ENCODE data around the gene FIZ1. TPM values are rescaled to one million over a fixed set of nuclear protein-coding genes. Genes with fewer than 3 reads are reported as not detected.

Gene FIZ1
- total RNA-seq, 8 experiments from 2014 or later, result 5.0 to 11.6 (median 8.3) TPM

DNA sequence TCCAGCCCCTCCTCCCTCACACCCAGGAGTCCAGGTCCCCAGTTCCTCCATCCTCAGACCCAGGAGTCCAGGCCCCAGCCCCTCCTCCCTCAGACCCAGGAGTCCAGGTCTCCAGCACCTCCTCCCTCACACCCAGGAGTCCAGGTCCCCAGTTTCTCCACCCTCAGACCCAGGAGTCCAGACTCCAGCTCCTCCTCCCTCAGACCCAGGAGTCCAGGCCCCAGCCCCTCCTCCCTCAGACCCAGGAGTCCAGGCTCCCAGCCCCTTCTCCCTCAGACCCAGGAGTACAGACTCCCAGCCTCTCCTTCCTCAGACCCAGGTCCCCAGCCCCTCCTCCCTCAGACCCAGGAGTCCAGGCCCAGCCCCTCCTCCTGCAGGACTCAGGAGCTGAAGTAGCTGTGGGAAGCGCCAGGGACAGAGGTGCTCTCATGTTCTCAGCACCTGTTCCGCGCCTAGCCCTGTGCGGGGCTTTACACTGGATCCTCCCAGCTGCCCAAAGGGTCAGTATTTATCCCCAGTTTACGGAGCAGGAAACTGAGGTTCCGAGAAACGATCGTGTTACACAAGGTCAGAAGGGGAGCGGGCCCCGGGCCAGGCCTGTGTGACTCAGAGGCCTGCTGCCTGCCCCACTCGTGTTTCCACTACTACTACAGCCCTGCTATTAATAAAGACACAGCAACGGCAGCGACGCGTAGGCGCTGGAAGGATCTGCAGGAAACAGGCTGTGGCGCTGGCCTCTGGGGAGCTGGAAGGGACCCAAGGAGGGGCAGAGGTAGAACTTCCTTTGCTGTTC is 52.3 kb downstream of the FIZ1 start:
- H3K4me3 ChIP-seq, result no peak overlapping the region
- peaks cover 13 to 27% of the 10 kb centered on the region in 2 donors for H3K4me1 ChIP-seq (replicated peaks in 1 of 2)
- no peak overlapping the region for H3K27ac ChIP-seq
- in situ Hi-C loops (cut with MboI; ENCODE audit: low pct_unique_long_range_greater_than_20kb in 2 of 9, low sequenced_read_pairs in 9 of 9, unreplicated experiment in 9 of 9), result no loop called here
- peak in 3 of 8 experiments; percentile 9 to 47 (median 47) for ATAC-seq (replicated peaks in 6 of 8)
- WGBS, 10 experiments, result 25 to 83% (median 68%) methylated on average over 1 to 11 of the region's 17 CpGs; no CpG with 5 or more reads in 4 of the 10 experiments

DNA sequence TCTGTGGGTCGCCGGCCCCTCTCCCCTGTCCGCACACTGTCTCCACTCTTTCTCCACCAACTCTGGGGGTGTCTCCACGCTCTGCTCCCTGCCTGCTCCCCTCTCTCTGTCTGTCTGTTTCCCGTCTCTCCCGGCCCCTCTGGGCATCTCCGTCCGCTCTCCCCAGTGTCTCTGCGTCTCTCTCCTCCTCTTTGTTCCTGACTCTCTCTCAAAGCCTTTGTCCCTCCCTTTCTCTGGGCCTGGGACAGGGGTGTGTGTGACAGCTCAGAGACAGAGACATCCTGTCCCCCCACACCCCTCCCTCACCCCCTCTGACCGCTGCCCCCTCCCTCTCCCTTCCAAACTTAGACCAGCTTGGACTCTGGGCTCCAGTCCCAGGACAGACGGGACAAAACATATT is 53.3 kb downstream of the FIZ1 start:
- H3K4me3 ChIP-seq, result no peak overlapping the region
- H3K4me1 ChIP-seq (replicated peaks in 1 of 2), result peaks cover 13 to 27% of the 10 kb centered on the region in 2 donors
- no peak overlapping the region for H3K27ac ChIP-seq
- peak in 4 of 8 experiments; percentile 39 to 51 (median 44) for ATAC-seq (replicated peaks in 6 of 8)
- in situ Hi-C loops (cut with MboI; ENCODE audit: low pct_unique_long_range_greater_than_20kb in 2 of 9, low sequenced_read_pairs in 9 of 9, unreplicated experiment in 9 of 9), result no loop called here
- 100% methylated on average over 2 of the region's 11 CpGs; no CpG with 5 or more reads in 9 of the 10 experiments for WGBS, 10 experiments

DNA sequence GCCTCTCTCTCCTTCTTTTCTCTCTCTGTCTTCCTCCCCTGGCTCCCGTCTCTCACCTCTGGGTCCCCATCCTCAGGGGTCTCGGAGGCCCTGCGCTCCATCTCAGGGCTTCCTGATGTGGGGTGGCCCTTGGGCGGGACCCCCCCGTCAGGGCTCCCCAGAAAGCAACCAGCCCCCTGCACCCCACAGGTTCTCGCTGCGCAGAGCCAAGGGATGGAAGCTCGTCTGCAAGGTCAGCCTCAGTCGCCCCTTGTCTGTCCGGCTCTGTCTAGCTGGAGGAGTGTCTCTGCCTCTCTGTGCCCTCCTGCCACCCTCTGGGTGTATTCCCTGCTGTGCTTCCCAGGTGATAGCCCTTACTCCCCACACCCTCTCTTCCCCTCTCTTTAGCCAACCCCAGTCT is 53.9 kb downstream of the FIZ1 start, which contains the start of gene SBK3:
Gene SBK3 (minus strand): TSS at position 101 of the 400 bp plus-strand sequence. CDS start 0 bp downstream, at position 101.
- ATAC-seq (replicated peaks in 6 of 8), result no peak
- H3K4me1 ChIP-seq (replicated peaks in 1 of 2), result peaks cover 13 to 27% of the 10 kb centered on the region in 2 donors
- peak within 1 kb of the TSS in 1 of 2 donors; percentile 24 for H3K27ac ChIP-seq
- H3K4me3 ChIP-seq, result no peak within 1 kb of the TSS
- WGBS, 10 experiments, result 53 to 100% (median 88%) methylated on average over 1 to 6 of the region's 10 CpGs; no CpG with 5 or more reads in 7 of the 10 experiments
- in situ Hi-C loops (cut with MboI; ENCODE audit: low pct_unique_long_range_greater_than_20kb in 2 of 9, low sequenced_read_pairs in 9 of 9, unreplicated experiment in 9 of 9), result no loop called here

DNA sequence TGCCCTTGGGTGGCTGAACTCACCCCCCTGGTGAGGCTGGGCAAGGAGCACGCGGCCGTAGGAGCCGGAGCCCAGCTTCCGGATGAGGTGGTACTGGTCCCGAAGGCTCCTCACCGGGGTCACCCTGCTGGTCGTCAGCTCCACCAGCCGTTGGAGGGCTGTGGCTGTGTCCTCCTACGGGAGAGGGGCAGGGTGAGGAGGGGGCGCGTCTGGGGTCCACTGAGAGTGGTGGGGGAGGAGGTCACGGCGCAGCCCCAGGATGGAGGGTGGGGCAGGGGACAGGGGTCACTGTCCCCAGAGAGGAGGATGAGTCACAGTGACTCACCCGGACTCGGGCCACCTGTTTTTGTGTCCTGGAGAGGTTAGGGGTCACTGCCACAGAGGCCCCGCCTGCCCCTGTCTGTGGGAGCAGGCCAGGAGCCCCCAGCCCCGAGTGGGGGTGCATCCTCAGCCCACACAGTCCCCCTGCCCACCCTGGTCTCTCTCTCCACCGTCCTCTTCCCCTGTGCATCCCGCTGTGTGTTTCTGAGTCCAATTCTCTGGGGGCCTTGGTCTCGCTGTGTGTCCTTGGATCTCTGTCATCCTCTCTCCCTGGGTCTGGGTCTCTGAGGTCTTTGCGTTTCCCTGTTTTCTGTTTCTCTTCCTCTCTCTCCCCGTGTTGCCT is 54.4 kb downstream of the FIZ1 start:
- peaks cover 9 to 23% of the 10 kb centered on the region in 2 donors for H3K4me1 ChIP-seq (replicated peaks in 1 of 2)
- peak overlapping the region in 1 of 2 donors; percentile 24 for H3K27ac ChIP-seq
- WGBS, 10 experiments, result 40% methylated on average over 1 of the region's 23 CpGs; no CpG with 5 or more reads in 9 of the 10 experiments
- peak in 3 of 8 experiments; percentile 15 to 24 (median 24) for ATAC-seq (replicated peaks in 6 of 8)
- in situ Hi-C loops (cut with MboI; ENCODE audit: low pct_unique_long_range_greater_than_20kb in 2 of 9, low sequenced_read_pairs in 9 of 9, unreplicated experiment in 9 of 9), result no loop called here
- no peak overlapping the region for H3K4me3 ChIP-seq

DNA sequence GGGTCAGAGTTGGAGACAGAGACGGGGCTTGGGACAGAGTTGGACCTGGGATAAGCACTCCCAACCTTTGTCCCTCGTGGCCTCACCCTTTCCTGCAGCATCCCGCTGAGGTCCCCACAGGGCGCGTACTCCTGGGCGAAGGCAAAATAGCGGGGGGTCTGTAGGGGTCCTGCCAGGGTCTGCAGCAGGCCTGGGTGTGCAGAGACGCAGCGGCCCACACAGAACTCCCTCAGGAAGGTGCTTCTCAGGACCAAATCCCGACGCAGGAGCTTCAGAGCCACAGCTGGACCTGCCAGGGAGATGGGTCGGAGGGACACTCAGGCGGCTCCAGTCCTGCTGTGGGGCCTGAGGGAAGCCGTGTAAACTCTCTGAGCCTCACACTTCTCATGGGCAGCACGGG is 55.3 kb downstream of the FIZ1 start:
- peaks cover 5 to 19% of the 10 kb centered on the region in 2 donors for H3K4me1 ChIP-seq (replicated peaks in 1 of 2)
- H3K27ac ChIP-seq, result no peak overlapping the region
- 50 to 60% methylated on average over 1 to 2 of the region's 15 CpGs; no CpG with 5 or more reads in 8 of the 10 experiments for WGBS, 10 experiments
- no peak for ATAC-seq (replicated peaks in 6 of 8)
- H3K4me3 ChIP-seq, result no peak overlapping the region
- in situ Hi-C loops (cut with MboI; ENCODE audit: low pct_unique_long_range_greater_than_20kb in 2 of 9, low sequenced_read_pairs in 9 of 9, unreplicated experiment in 9 of 9), result no loop called here

DNA sequence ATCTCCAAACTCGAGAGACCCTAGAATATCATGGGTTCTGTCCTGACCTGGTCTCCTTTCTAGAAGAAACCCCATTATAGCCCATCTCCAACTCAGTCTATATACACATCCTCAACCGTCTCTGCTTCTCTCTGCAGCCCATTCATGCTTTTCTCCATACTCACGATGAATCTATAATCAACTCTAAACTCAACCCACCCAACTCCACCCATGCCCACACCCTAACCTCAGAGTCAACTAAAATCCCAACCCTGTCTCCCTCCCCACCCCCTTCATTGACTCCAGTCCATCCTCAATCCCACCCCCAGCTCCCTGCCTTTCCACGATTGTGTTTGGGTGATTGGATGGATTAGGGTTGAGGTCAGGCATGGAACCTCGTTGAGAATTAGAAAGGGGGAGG is 55.8 kb downstream of the FIZ1 start:
- peaks cover 5 to 19% of the 10 kb centered on the region in 2 donors for H3K4me1 ChIP-seq (replicated peaks in 1 of 2)
- in situ Hi-C loops (cut with MboI; ENCODE audit: low pct_unique_long_range_greater_than_20kb in 2 of 9, low sequenced_read_pairs in 9 of 9, unreplicated experiment in 9 of 9), result no loop called here
- no peak overlapping the region for H3K4me3 ChIP-seq
- no peak for ATAC-seq (replicated peaks in 6 of 8)
- WGBS, 10 experiments, result 14 to 80% (median 40%) methylated on average over 1 to 3 of the region's 5 CpGs; no CpG with 5 or more reads in 3 of the 10 experiments
- H3K27ac ChIP-seq, result no peak overlapping the region

DNA sequence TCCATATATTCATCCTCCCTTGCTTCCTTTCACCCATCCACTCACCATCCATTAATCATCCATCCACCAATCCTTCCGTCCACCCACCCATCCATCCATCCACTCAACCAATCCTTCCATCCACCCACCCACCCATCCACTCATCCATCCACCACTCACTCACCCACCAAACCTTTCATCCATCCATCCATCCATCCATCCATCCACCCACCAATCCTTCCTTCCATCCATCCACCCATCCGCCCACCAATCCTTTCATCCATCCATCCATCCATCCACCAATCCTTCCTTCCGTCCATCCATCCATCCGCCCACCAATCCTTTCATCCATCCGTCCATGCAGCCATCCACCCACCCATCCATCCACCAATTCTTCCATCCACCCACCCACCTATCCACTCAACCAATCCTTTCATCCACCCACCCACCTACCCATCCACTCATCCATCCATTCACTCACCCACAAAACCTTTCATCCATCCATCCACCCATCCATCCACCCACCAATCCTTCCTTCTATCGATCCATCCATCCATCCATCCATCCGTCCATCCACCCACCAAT is 56.9 kb downstream of the FIZ1 start:
- no peak overlapping the region for H3K27ac ChIP-seq
- 53 to 100% (median 78%) methylated on average over 1 to 6 of the region's 7 CpGs; no CpG with 5 or more reads in 2 of the 10 experiments for WGBS, 10 experiments
- no peak overlapping the region for H3K4me3 ChIP-seq
- ATAC-seq (replicated peaks in 6 of 8), result no peak
- peaks cover 9 to 24% of the 10 kb centered on the region in 2 donors for H3K4me1 ChIP-seq (replicated peaks in 1 of 2)
- in situ Hi-C loops (cut with MboI; ENCODE audit: low pct_unique_long_range_greater_than_20kb in 2 of 9, low sequenced_read_pairs in 9 of 9, unreplicated experiment in 9 of 9), result no loop called here

Other genes with a start within 250 kb of the FIZ1 start
- gene COX6B2, start 244.8 kb downstream of the FIZ1 start, total RNA-seq, result 10 to 100 TPM in 1 of 8 experiments, 1 to 10 TPM in 4, under 1 TPM in 3; 0.55 to 15.3 (median 1.2) TPM
- gene GARIN5B, start 236.3 kb downstream of the FIZ1 start, total RNA-seq, result under 1 TPM in 6 of 8 experiments, not detected in 2; 0.05 to 0.71 (median 0.14) TPM
- 1 to 10 TPM in 2 of 8 experiments, under 1 TPM in 6; 0.10 to 2.4 (median 0.43) TPM for gene IL11, start 229.1 kb downstream of the FIZ1 start, total RNA-seq
- 1 to 10 TPM in 1 of 8 experiments, under 1 TPM in 2, not detected in 5; 0.46 to 8.4 (median 0.58) TPM for gene TMEM190, start 222.7 kb downstream of the FIZ1 start, total RNA-seq
- gene TMEM238, start 215.2 kb downstream of the FIZ1 start, total RNA-seq, result under 1 TPM in 3 of 8 experiments, not detected in 5; 0.23 to 0.40 (median 0.25) TPM
- 1,000 to 10,000 TPM in 2 of 8 experiments, 100 to 1,000 TPM in 6; 362 to 1,444 (median 673) TPM for gene RPL28, start 213.6 kb downstream of the FIZ1 start, total RNA-seq
- gene UBE2S, start 191.7 kb downstream of the FIZ1 start, total RNA-seq, result 10 to 100 TPM; 21.5 to 86.6 (median 37.8) TPM
- gene SHISA7, start 156.2 kb downstream of the FIZ1 start, total RNA-seq, result 1 to 10 TPM in 5 of 8 experiments, under 1 TPM in 3; 0.10 to 3.4 (median 1.5) TPM
- 10 to 100 TPM; 35.4 to 82.0 (median 59.1) TPM for gene ISOC2, start 137.9 kb downstream of the FIZ1 start, total RNA-seq
- 1 to 10 TPM in 2 of 8 experiments, under 1 TPM in 5, not detected in 1; 0.05 to 1.3 (median 0.72) TPM for gene C19orf85, start 134.8 kb downstream of the FIZ1 start, total RNA-seq
- gene ZNF628, start 122.9 kb downstream of the FIZ1 start, total RNA-seq, result 1 to 10 TPM; 1.1 to 5.6 (median 3.6) TPM
- gene NAT14, start 114.3 kb downstream of the FIZ1 start, total RNA-seq, result 10 to 100 TPM; 10.9 to 62.6 (median 48.2) TPM
- 1 to 10 TPM in 3 of 8 experiments, under 1 TPM in 5; 0.27 to 3.0 (median 0.63) TPM for gene SSC5D, start 111.1 kb downstream of the FIZ1 start, total RNA-seq
- under 1 TPM in 1 of 8 experiments, not detected in 7; 0.18 TPM for gene SBK2, start 62.4 kb downstream of the FIZ1 start, total RNA-seq
- gene SBK3, start 54.0 kb downstream of the FIZ1 start, total RNA-seq, result 1 to 10 TPM in 1 of 8 experiments, under 1 TPM in 4, not detected in 3; 0.14 to 1.1 (median 0.31) TPM
- 1 to 10 TPM; 3.4 to 9.4 (median 5.0) TPM for gene ZNF579, start 18.7 kb downstream of the FIZ1 start, total RNA-seq
- 10 to 100 TPM in 1 of 8 experiments, 1 to 10 TPM in 7; 3.7 to 12.3 (median 5.4) TPM for gene ZNF524, start 771 bp upstream of the FIZ1 start, total RNA-seq
- gene ZNF865, start 6.1 kb upstream of the FIZ1 start, total RNA-seq, result 1 to 10 TPM in 7 of 8 experiments, under 1 TPM in 1; 0.87 to 6.9 (median 3.5) TPM
- gene ZNF784, start 25.0 kb upstream of the FIZ1 start, total RNA-seq, result 1 to 10 TPM; 1.6 to 8.2 (median 4.1) TPM
- 10 to 100 TPM in 6 of 8 experiments, 1 to 10 TPM in 2; 7.9 to 25.0 (median 11.1) TPM for gene ZNF580, start 41.5 kb upstream of the FIZ1 start, total RNA-seq
- 10 to 100 TPM; 18.3 to 34.2 (median 24.9) TPM for gene ZNF581, start 44.1 kb upstream of the FIZ1 start, total RNA-seq
- gene CCDC106, start 48.7 kb upstream of the FIZ1 start, total RNA-seq, result 10 to 100 TPM in 7 of 8 experiments, 1 to 10 TPM in 1; 9.8 to 23.6 (median 13.6) TPM
- 100 to 1,000 TPM in 7 of 8 experiments, 10 to 100 TPM in 1; 85.3 to 252 (median 133) TPM for gene U2AF2, start 55.5 kb upstream of the FIZ1 start, total RNA-seq
- 10 to 100 TPM; 21.8 to 79.7 (median 50.3) TPM for gene EPN1, start 75.7 kb upstream of the FIZ1 start, total RNA-seq
- gene NLRP9, start 138.9 kb upstream of the FIZ1 start, total RNA-seq, result 1 to 10 TPM in 1 of 8 experiments, under 1 TPM in 3, not detected in 4; 0.08 to 1.1 (median 0.23) TPM
- gene RFPL4A, start 159.6 kb upstream of the FIZ1 start, total RNA-seq, result under 1 TPM in 1 of 8 experiments, not detected in 7; 0.31 TPM
- under 1 TPM in 2 of 8 experiments, not detected in 6; 0.38 to 0.66 TPM for gene RFPL4AL1, start 169.6 kb upstream of the FIZ1 start, total RNA-seq
- gene NLRP11, start 232.5 kb upstream of the FIZ1 start, total RNA-seq, result under 1 TPM in 3 of 8 experiments, not detected in 5; 0.09 to 0.24 (median 0.14) TPM
- under 1 TPM in 2 of 8 experiments, not detected in 6; 0.14 to 0.17 TPM for gene NLRP4, start 237.0 kb upstream of the FIZ1 start, total RNA-seq

All from motor neuron (in vitro differentiated cells).